ENCODE measurements around the gene ARHGAP21.

ARHGAP21 gene

DNA sequence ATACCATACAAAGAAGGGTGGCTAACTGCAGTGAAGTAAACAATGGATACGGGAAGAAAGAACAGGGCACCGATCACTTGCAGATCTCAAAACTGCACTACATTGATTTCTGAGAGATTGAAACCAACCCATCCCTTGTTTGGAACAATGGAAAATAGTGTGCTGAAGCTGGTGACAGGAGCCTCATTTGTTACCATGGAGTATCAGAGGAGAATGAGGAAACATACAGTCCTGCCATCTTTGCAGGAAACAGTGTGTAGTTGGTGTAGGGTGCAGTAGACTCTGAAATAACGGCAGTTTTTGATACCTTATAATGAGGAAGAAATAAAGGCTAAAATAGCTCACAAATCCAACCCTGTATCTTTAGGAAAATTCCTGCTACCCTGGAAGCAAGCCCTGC, 118.5 kb downstream of the ARHGAP21 start:
- no peak overlapping the region for H2BK5ac ChIP-seq (ENCODE audit: low read depth, low read length, poor library complexity)
- H3K23ac ChIP-seq (ENCODE audit: low read length) = no peak overlapping the region
- no peak overlapping the region for H3K14ac ChIP-seq (ENCODE audit: low read length)
- no peak overlapping the region for H2AFZ ChIP-seq (ENCODE audit: insufficient read depth, low read length, poor library complexity)
- H4K12ac ChIP-seq (ENCODE audit: low read depth, low read length) = no peak overlapping the region
- DNase-seq = no peak
- no peak overlapping the region for H3K4me2 ChIP-seq (ENCODE audit: low read length)
- H3K18ac ChIP-seq (ENCODE audit: low read length) = no peak overlapping the region
- no peaks in the 10 kb centered on the region for H3K79me2 ChIP-seq (ENCODE audit: control insufficient read depth, insufficient read depth, low read length, poor library complexity)
- H3K9ac ChIP-seq (ENCODE audit: low read length) = no peak overlapping the region
- H3K27ac ChIP-seq (ENCODE audit: low read depth, low read length) = no peak overlapping the region
- H4K8ac ChIP-seq (ENCODE audit: low read depth, low read length) = no peak overlapping the region
- no peaks in the 10 kb centered on the region for H3K27me3 ChIP-seq (ENCODE audit: insufficient read depth, low read length)
- no peak overlapping the region for H3K4ac ChIP-seq (ENCODE audit: low read depth, low read length)
- H3K4me1 ChIP-seq (ENCODE audit: control insufficient read depth in 1 of 2, insufficient read depth in 2 of 2, low read length in 2 of 2) = peaks cover 0 to 2% of the 10 kb centered on the region in 2 experiments
- H2AK5ac ChIP-seq (ENCODE audit: low read length) = no peak overlapping the region
- no peak overlapping the region for H4K91ac ChIP-seq (ENCODE audit: low read depth, low read length)
- H3K4me3 ChIP-seq (ENCODE audit: low read depth, low read length) = no peak overlapping the region
- no peak overlapping the region for H2BK12ac ChIP-seq (ENCODE audit: low read length)
- no peaks in the 10 kb centered on the region for H3K79me1 ChIP-seq (ENCODE audit: low read length)
- no peaks in the 10 kb centered on the region for H3K9me3 ChIP-seq (ENCODE audit: insufficient read depth, low read depth, low read length)
- no CpG with 5 or more reads among the region's 3 CpGs for WGBS (ENCODE audit: extremely low coverage, insufficient coverage, insufficient read length)
- H3K36me3 ChIP-seq (ENCODE audit: control insufficient read depth in 1 of 2, insufficient read depth in 2 of 2, low read length in 2 of 2) = peaks cover 6 to 10% of the 10 kb centered on the region in 2 experiments
- no peak overlapping the region for H2BK120ac ChIP-seq (ENCODE audit: insufficient read depth, low read length, poor library complexity)

DNA sequence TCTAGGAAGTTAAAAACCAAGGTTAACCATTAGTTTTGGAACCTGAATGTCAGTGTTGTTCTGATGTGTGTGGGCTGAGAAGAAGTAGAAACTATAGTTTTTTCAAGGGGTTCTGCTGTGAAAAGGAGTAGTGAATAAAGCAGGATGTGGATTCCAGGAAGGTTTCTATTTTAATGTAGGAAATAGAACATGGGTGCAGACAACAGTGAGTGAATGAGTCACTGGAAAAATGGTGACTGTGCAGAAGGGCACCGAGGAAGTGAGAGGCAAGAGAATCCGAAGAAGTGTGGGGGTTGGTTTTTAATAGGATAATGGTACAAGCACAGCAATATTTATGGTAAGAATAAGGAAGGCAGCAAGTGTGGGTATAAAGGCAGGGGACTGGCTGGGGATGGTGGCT, 120.4 kb downstream of the ARHGAP21 start:
- H3K9ac ChIP-seq (ENCODE audit: low read length) = no peak overlapping the region
- no peaks in the 10 kb centered on the region for H3K79me2 ChIP-seq (ENCODE audit: control insufficient read depth, insufficient read depth, low read length, poor library complexity)
- no peak overlapping the region for H3K4me3 ChIP-seq (ENCODE audit: low read depth, low read length)
- H3K27me3 ChIP-seq (ENCODE audit: insufficient read depth, low read length) = no peaks in the 10 kb centered on the region
- no peak overlapping the region for H3K18ac ChIP-seq (ENCODE audit: low read length)
- no peak overlapping the region for H4K8ac ChIP-seq (ENCODE audit: low read depth, low read length)
- no peak overlapping the region for H4K91ac ChIP-seq (ENCODE audit: low read depth, low read length)
- H4K12ac ChIP-seq (ENCODE audit: low read depth, low read length) = no peak overlapping the region
- no peak overlapping the region for H2AK5ac ChIP-seq (ENCODE audit: low read length)
- no peaks in the 10 kb centered on the region for H3K79me1 ChIP-seq (ENCODE audit: low read length)
- H2BK120ac ChIP-seq (ENCODE audit: insufficient read depth, low read length, poor library complexity) = no peak overlapping the region
- no peak overlapping the region for H3K4me2 ChIP-seq (ENCODE audit: low read length)
- no peak overlapping the region for H2BK5ac ChIP-seq (ENCODE audit: low read depth, low read length, poor library complexity)
- H3K4me1 ChIP-seq (ENCODE audit: control insufficient read depth in 1 of 2, insufficient read depth in 2 of 2, low read length in 2 of 2) = peaks cover 0 to 2% of the 10 kb centered on the region in 2 experiments
- no peak overlapping the region for H3K23ac ChIP-seq (ENCODE audit: low read length)
- no peak overlapping the region for H3K27ac ChIP-seq (ENCODE audit: low read depth, low read length)
- DNase-seq = no peak
- no peak overlapping the region for H2BK12ac ChIP-seq (ENCODE audit: low read length)
- H3K4ac ChIP-seq (ENCODE audit: low read depth, low read length) = no peak overlapping the region
- H3K36me3 ChIP-seq (ENCODE audit: control insufficient read depth in 1 of 2, insufficient read depth in 2 of 2, low read length in 2 of 2) = peaks cover 9 to 16% of the 10 kb centered on the region in 2 experiments
- H3K9me3 ChIP-seq (ENCODE audit: insufficient read depth, low read depth, low read length) = no peaks in the 10 kb centered on the region
- WGBS (ENCODE audit: extremely low coverage, insufficient coverage, insufficient read length) = no CpG with 5 or more reads among the region's 2 CpGs
- no peak overlapping the region for H3K14ac ChIP-seq (ENCODE audit: low read length)
- H2AFZ ChIP-seq (ENCODE audit: insufficient read depth, low read length, poor library complexity) = no peak overlapping the region

DNA sequence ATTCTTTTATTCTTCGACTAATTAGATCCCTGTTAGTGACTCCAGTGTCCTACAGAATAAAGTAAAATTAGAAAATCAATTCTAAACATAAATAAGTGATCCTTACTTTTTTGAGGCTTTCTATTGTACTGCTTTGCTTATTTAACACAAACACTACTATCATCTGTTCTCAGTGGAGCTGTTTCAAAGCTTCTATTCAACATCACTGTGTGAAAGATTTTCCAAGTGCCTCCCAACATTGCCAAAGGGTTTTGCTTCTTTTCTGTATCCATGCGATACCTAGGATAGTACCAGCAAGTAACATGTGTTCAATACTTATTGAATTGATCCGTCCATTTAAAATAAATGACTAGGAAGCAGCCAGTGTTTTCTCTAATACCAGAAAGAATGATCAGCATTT, 125.7 kb downstream of the ARHGAP21 start:
- H3K23ac ChIP-seq (ENCODE audit: low read length) = no peak overlapping the region
- H3K9ac ChIP-seq (ENCODE audit: low read length) = no peak overlapping the region
- no peak overlapping the region for H3K4me3 ChIP-seq (ENCODE audit: low read depth, low read length)
- H2AFZ ChIP-seq (ENCODE audit: insufficient read depth, low read length, poor library complexity) = no peak overlapping the region
- WGBS (ENCODE audit: extremely low coverage, insufficient coverage, insufficient read length) = no CpG with 5 or more reads among the region's 3 CpGs
- no peak overlapping the region for H3K4ac ChIP-seq (ENCODE audit: low read depth, low read length)
- no peak overlapping the region for H4K91ac ChIP-seq (ENCODE audit: low read depth, low read length)
- no peak overlapping the region for H4K8ac ChIP-seq (ENCODE audit: low read depth, low read length)
- no peaks in the 10 kb centered on the region for H3K79me1 ChIP-seq (ENCODE audit: low read length)
- H2BK5ac ChIP-seq (ENCODE audit: low read depth, low read length, poor library complexity) = no peak overlapping the region
- peaks cover 8 to 18% of the 10 kb centered on the region in 2 experiments for H3K36me3 ChIP-seq (ENCODE audit: control insufficient read depth in 1 of 2, insufficient read depth in 2 of 2, low read length in 2 of 2)
- H3K4me1 ChIP-seq (ENCODE audit: control insufficient read depth in 1 of 2, insufficient read depth in 2 of 2, low read length in 2 of 2) = no peaks in the 10 kb centered on the region
- H3K27ac ChIP-seq (ENCODE audit: low read depth, low read length) = no peak overlapping the region
- no peak overlapping the region for H3K4me2 ChIP-seq (ENCODE audit: low read length)
- no peak overlapping the region for H2AK5ac ChIP-seq (ENCODE audit: low read length)
- H2BK120ac ChIP-seq (ENCODE audit: insufficient read depth, low read length, poor library complexity) = no peak overlapping the region
- H3K79me2 ChIP-seq (ENCODE audit: control insufficient read depth, insufficient read depth, low read length, poor library complexity) = no peaks in the 10 kb centered on the region
- H2BK12ac ChIP-seq (ENCODE audit: low read length) = no peak overlapping the region
- DNase-seq = no peak
- no peaks in the 10 kb centered on the region for H3K27me3 ChIP-seq (ENCODE audit: insufficient read depth, low read length)
- H3K18ac ChIP-seq (ENCODE audit: low read length) = no peak overlapping the region
- H3K14ac ChIP-seq (ENCODE audit: low read length) = no peak overlapping the region
- H4K12ac ChIP-seq (ENCODE audit: low read depth, low read length) = no peak overlapping the region
- no peaks in the 10 kb centered on the region for H3K9me3 ChIP-seq (ENCODE audit: insufficient read depth, low read depth, low read length)

DNA sequence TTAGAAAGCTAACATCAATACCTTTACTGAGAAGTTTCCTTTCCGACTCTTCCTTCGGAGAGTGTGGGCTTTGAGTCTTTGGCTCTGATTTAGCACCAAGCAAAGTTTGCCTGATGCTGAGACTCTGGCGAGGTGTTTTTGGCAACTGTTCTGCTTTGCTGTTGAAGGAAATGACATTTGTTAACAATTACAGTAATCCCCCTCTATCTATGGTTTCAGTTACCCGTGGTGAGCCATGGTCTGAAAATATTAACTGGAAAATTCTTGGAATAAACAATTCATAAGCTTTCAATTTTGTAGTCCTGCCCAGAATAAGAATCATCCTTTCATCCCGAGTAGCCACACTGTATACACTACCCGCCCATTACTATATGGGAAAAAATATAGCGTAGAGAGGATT, 126.3 kb downstream of the ARHGAP21 start:
- Histone ChIP-seq H3K9me3 (ENCODE audit: insufficient read depth, low read depth, low read length) (no peaks in the 10 kb centered on the region), H2BK12ac (ENCODE audit: low read length) (no peak overlapping the region), H3K4me1 (ENCODE audit: control insufficient read depth in 1 of 2, insufficient read depth in 2 of 2, low read length in 2 of 2) (no peaks in the 10 kb centered on the region), H2AFZ (ENCODE audit: insufficient read depth, low read length, poor library complexity) (no peak overlapping the region), H3K27me3 (ENCODE audit: insufficient read depth, low read length) (no peaks in the 10 kb centered on the region), H4K91ac (ENCODE audit: low read depth, low read length) (no peak overlapping the region), H3K4me2 (ENCODE audit: low read length) (no peak overlapping the region), H4K8ac (ENCODE audit: low read depth, low read length) (no peak overlapping the region), H2BK5ac (ENCODE audit: low read depth, low read length, poor library complexity) (no peak overlapping the region), H3K27ac (ENCODE audit: low read depth, low read length) (no peak overlapping the region), H3K4me3 (ENCODE audit: low read depth, low read length) (no peak overlapping the region), H3K4ac (ENCODE audit: low read depth, low read length) (no peak overlapping the region), H3K79me2 (ENCODE audit: control insufficient read depth, insufficient read depth, low read length, poor library complexity) (no peaks in the 10 kb centered on the region), H3K9ac (ENCODE audit: low read length) (no peak overlapping the region), H3K36me3 (ENCODE audit: control insufficient read depth in 1 of 2, insufficient read depth in 2 of 2, low read length in 2 of 2) (peaks cover 9 to 18% of the 10 kb centered on the region in 2 experiments), H3K79me1 (ENCODE audit: low read length) (no peaks in the 10 kb centered on the region), H3K18ac (ENCODE audit: low read length) (no peak overlapping the region), H2AK5ac (ENCODE audit: low read length) (no peak overlapping the region), H4K12ac (ENCODE audit: low read depth, low read length) (no peak overlapping the region), H3K14ac (ENCODE audit: low read length) (no peak overlapping the region), H2BK120ac (ENCODE audit: insufficient read depth, low read length, poor library complexity) (no peak overlapping the region), H3K23ac (ENCODE audit: low read length) (no peak overlapping the region)
- no CpG with 5 or more reads among the region's 7 CpGs for WGBS (ENCODE audit: extremely low coverage, insufficient coverage, insufficient read length)
- no peak for DNase-seq
